Duodenal mucosa (tissue), 2 donors: ENCODE results near the gene PTPRN2.
"Not testable (repeated sequence)": the region's sequence is repeated elsewhere in the genome, so short reads cannot be mapped to it uniquely, and the experiment has no call there.

Experiments
- H3K27ac ChIP-seq: one replicate; pipeline ENCODE4 v1.7.0; 2013; ENCODE audit warnings: low read depth, low read length
- H3K27me3 ChIP-seq, 2 donors: one replicate each; pipeline ENCODE4 v1.7.0; 2013; ENCODE audit warnings: low read length in 2 of 2, control low read depth in 1 of 2; ENCODE audit not compliant: insufficient read depth in 2 of 2, control insufficient read depth in 1 of 2
- H3K36me3 ChIP-seq, 2 donors: one replicate each; pipeline ENCODE4 v1.7.0; 2013; ENCODE audit warnings: low read length in 2 of 2, control low read depth in 1 of 2; ENCODE audit not compliant: insufficient read depth in 2 of 2, control insufficient read depth in 1 of 2
- H3K4me1 ChIP-seq, 2 donors: one replicate each; pipeline ENCODE4 v1.7.0; 2013; ENCODE audit warnings: low read length in 2 of 2, control low read depth in 1 of 2; ENCODE audit not compliant: insufficient read depth in 2 of 2, control insufficient read depth in 1 of 2
- H3K4me3 ChIP-seq, 2 donors: one replicate each; pipeline ENCODE4 v1.7.0; 2013; ENCODE audit warnings: low read length in 2 of 2, low read depth in 1 of 2
- H3K9ac ChIP-seq, 2 donors: one replicate each; pipeline ENCODE4 v1.7.0; 2013; ENCODE audit warnings: low read length in 2 of 2, low read depth in 1 of 2
- H3K9me3 ChIP-seq, 2 donors: one replicate each; pipeline ENCODE4 v1.7.0; 2013; ENCODE audit warnings: low read length in 2 of 2, control low read depth in 1 of 2; ENCODE audit not compliant: control insufficient read depth in 1 of 2

The PTPRN2 gene

DNA sequence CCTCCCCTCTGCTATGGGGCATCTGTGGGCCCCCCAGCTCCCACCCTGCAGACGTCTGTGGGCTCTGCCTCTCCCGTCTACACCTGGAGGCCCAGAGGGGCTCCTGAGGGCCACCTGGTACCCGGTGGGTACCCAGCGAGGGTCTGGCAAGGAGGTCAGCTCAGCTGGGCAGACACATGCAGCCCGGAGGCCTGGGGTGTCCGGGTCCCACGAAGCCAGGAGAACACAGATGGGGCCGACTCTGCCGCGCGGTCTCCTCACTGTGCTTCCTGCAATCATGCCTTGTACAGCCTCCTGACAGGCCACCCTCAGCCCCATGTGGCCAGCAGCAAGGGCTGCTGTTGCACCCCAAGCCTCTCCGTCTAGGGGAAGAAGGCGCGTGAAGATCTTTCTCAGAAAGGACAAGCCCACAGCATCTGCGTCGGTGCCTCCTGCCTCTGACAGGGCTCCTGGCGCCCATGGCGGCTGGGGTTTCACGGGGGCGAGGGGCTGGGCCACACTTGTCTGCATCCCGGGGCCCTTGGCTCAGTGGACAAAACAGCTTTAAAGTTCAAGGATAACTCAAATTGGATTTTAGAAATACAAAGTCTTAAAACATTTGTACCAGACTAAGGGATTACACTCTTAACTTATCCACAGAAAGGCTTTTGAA lies 859.5 kb downstream of the PTPRN2 start:
- H3K27me3 ChIP-seq = peaks cover 0 to 3% of the 10 kb centered on the region in 2 donors
- no peaks in the 10 kb centered on the region for H3K36me3 ChIP-seq

GRCh38 chr7:157726764-157727163 lies 860.9 kb downstream of the PTPRN2 start:
- no peak overlapping the region for H3K9ac ChIP-seq

More for the DNA sequence above, 859.5 kb downstream of the PTPRN2 start:
- no peak overlapping the region for H3K27ac ChIP-seq
- no peak overlapping the region for H3K9ac ChIP-seq
- H3K9me3 ChIP-seq = no peaks in the 10 kb centered on the region
- no peak overlapping the region for H3K4me3 ChIP-seq
- H3K4me1 ChIP-seq = no peaks in the 10 kb centered on the region

GRCh38 chr7:157725312-157725711 lies 862.3 kb downstream of the PTPRN2 start:
- not testable (repeated sequence) for H3K36me3 ChIP-seq, H3K27ac ChIP-seq, H3K27me3 ChIP-seq

More at GRCh38 chr7:157726764-157727163, 860.9 kb downstream of the PTPRN2 start:
- Histone ChIP-seq H3K36me3 (no peaks in the 10 kb centered on the region), H3K27ac (no peak overlapping the region), H3K9me3 (no peaks in the 10 kb centered on the region), H3K4me1 (no peaks in the 10 kb centered on the region), H3K4me3 (no peak overlapping the region), H3K27me3 (peaks cover 0 to 3% of the 10 kb centered on the region in 2 donors)

DNA sequence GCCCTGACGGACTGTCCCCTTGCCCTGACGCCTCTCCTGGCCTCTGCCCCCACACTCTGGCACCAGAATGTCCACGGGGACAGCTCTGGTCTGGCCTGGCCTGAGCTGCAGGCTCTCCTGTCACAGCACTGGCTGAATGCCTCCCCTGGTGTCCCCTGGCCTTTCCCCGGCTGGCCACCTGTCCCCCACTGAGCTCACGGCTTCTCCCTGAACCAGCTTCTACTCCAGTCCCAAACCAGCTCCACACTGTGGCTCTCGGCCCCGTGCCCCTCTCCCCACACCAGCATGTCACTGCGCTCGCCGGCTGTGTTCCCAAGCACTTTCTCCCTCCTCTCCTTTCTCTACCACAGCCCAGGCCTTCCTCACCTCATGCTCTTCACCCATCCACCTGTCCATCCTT lies 864.4 kb downstream of the PTPRN2 start:
- Histone ChIP-seq H3K4me1 (no peaks in the 10 kb centered on the region), H3K9ac (no peak overlapping the region), H3K27me3 (peaks cover 0 to 3% of the 10 kb centered on the region in 2 donors), H3K27ac (no peak overlapping the region), H3K9me3 (no peaks in the 10 kb centered on the region), H3K4me3 (no peak overlapping the region), H3K36me3 (no peaks in the 10 kb centered on the region)

More at GRCh38 chr7:157725312-157725711, 862.3 kb downstream of the PTPRN2 start:
- H3K4me3 ChIP-seq, H3K9me3 ChIP-seq, H3K4me1 ChIP-seq, H3K9ac ChIP-seq: not testable (repeated sequence)

DNA sequence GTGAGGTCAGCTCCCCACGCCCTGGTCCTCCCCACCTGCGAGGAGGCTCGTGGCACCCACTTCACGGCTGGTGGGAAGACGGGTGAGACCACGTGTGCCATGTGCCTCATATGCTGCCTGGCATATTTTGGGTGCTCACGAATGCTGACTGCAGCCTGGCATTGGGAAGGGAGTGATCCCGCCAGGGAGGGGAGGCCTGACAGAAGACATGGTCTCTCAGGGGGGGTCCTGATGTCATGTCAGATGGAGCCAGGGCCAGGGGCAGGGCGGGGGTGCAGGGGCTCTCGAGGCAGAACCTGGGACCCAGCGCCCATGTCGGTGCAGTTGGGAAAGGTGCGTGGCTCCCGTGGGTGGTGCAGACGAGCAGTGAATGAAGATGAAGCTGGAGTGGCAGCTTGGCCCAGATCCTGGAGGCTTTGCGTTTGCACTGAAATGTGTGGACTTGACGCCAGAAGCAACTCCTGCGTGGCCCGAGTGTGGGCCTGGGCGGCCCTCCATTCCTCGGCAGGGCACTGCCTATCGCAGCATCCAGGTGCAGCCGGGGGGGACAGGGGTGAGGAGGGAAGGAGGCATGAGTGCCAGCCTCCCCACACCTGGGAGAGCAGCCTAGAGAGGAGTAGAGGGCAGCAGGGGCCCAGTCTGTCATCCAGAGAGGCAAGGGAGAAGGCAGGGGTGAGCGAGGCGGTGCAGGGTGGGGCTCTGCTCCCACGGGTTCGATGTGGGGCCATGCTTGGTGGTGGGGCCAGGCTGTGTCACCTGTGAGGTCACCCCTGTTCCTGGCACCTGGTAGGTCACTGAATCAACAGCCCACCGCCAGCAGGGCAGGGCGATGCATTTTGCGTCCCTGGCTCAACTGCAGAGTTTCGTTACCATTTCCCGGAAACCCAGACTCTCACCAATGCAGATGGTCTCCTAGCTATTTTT lies 865.2 kb downstream of the PTPRN2 start:
- H3K27me3 ChIP-seq = peaks cover 0 to 3% of the 10 kb centered on the region in 2 donors
- H3K9me3 ChIP-seq = no peaks in the 10 kb centered on the region
- H3K36me3 ChIP-seq = no peaks in the 10 kb centered on the region
- no peaks in the 10 kb centered on the region for H3K4me1 ChIP-seq
- no peak overlapping the region for H3K9ac ChIP-seq
- H3K27ac ChIP-seq = no peak overlapping the region
- no peak overlapping the region for H3K4me3 ChIP-seq

GRCh38 chr7:157721468-157722136 lies 866.0 kb downstream of the PTPRN2 start:
- Histone ChIP-seq H3K27me3 (peaks cover 0 to 3% of the 10 kb centered on the region in 2 donors), H3K9ac (no peak overlapping the region), H3K4me1 (no peaks in the 10 kb centered on the region), H3K27ac (no peak overlapping the region), H3K4me3 (no peak overlapping the region), H3K9me3 (no peaks in the 10 kb centered on the region), H3K36me3 (no peaks in the 10 kb centered on the region)

DNA sequence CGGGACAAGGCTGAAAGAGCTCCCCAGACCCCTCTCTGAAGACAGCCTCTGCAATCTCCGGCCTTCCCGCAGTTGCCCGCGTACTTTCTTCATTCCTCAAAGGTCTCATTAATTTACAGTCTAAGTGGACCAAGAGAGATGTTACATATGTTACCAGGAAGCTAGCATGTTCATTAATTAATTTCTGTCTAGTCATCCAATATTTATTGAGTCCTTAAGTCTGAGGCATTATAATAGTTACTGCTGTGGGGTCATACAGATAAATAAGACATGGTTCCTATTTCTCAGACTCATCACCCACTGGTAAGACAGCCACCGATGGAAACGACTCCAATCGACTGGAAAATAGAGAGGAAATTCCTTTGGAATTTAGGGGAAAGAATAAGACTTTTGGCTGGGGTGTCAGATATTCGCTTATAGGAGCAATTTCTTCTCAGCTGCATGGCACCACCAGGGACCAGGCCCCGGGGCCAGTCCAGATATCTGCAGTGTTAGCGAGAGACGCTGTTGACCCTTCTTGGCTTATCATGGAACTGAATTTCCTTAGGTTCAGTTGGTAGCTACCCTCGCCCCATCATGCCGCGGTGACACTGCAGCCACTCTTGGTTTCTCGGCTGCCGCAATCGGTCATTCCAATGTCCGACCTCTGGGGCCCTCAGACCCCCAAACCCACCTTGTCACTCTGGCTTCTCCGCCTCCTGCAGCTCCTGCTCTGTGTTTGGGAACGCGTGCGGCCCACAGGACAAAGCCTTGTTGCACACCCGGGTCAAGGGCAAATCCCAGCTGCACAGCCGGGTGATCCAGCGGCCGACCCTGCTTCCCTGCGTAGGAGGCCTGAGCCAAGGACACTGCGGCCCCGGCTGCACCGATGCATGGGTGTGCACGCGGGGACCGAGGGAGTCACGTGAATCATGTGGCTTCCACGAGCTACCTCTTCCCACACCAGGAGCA lies 867.6 kb downstream of the PTPRN2 start:
- Histone ChIP-seq H3K9me3 (no peaks in the 10 kb centered on the region), H3K4me3 (no peak overlapping the region), H3K36me3 (no peaks in the 10 kb centered on the region), H3K27ac (no peak overlapping the region), H3K9ac (no peak overlapping the region), H3K27me3 (peaks cover 0 to 3% of the 10 kb centered on the region in 2 donors), H3K4me1 (no peaks in the 10 kb centered on the region)

DNA sequence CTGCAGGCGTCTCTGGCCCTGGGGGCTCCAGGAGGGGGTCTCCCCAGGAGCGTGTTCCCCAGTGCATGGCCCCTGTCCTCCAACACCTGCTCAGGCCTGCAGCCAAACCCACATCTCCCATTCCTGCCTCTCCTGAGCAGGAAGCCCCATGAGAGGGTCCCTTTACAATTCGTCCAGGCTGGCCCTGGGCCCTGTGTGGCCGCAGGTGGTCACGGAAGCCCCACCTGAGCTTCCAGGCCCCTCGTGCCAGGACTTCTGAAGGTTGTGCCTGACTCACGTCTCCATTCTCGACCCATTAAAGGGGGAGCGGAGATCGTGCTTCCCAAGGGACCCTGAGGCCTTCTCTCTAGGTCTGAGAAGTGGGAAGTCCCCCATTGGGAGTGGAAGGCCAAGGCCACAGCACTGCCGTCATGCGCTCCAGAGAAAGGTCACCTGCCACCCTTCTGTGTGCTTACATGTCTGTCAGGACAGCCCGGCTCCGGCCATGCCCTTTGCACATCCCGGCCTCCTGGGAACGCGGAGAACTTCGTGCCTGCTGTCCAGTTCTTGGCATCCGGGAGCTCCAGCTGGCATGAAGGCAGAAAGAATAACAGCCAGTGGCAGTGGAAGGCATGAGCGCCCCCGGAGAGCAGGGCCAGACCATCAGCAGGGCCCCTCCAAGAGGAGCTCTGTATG lies 868.5 kb downstream of the PTPRN2 start:
- Histone ChIP-seq H3K27ac (no peak overlapping the region), H3K9ac (no peak overlapping the region), H3K9me3 (no peaks in the 10 kb centered on the region), H3K36me3 (no peaks in the 10 kb centered on the region), H3K4me3 (no peak overlapping the region), H3K4me1 (no peaks in the 10 kb centered on the region), H3K27me3 (no peaks in the 10 kb centered on the region)
